VCaP (cell line): Measurements from ENCODE around the gene TUBB1.

Experiments used
- H3K27ac ChIP-seq: fragments of 450-650 bp; 2 replicates; pipeline ENCODE4 v1.5.1; 2017
- CTCF ChIP-seq: fragments of 450-650 bp; conservative IDR thresholded peaks from 2 replicates; pipeline ENCODE4 v1.5.1; 2017; ENCODE audit warnings: mild to moderate bottlenecking, moderate library complexity

The TUBB1 gene

GRCh38 chr20:59013959-59014608, 5.1 kb upstream of the TUBB1 start:
- H3K27ac ChIP-seq = no peak overlapping the region
- no peak for TF ChIP-seq CTCF

GRCh38 chr20:59014680-59015389, 4.4 kb upstream of the TUBB1 start:
- H3K27ac ChIP-seq = no peak overlapping the region
- TF ChIP-seq CTCF = no peak

DNA sequence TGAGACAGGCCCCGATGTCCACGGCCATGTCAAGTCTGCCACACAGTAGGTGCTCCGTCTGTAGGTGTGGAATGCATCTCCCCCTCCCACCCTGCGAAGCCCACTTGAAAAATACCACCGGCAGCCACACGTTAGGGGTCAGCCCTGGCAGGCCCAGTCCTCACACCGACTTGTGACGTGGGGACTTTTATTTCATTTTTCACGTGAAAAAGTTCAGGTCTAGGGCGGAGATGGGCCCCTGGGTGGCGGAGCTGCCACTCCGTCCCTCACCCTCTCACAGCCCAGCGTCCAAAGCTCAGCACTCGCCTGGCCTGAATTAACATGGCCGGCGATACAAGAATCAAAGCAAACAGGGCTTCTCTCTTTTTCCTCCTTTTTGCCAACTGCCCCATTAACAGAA, 3.8 kb upstream of the TUBB1 start:
- no peak overlapping the region for H3K27ac ChIP-seq
- TF ChIP-seq CTCF = no peak

GRCh38 chr20:59015812-59016711, 3.2 kb upstream of the TUBB1 start:
- no peak for TF ChIP-seq CTCF
- no peak overlapping the region for H3K27ac ChIP-seq

DNA sequence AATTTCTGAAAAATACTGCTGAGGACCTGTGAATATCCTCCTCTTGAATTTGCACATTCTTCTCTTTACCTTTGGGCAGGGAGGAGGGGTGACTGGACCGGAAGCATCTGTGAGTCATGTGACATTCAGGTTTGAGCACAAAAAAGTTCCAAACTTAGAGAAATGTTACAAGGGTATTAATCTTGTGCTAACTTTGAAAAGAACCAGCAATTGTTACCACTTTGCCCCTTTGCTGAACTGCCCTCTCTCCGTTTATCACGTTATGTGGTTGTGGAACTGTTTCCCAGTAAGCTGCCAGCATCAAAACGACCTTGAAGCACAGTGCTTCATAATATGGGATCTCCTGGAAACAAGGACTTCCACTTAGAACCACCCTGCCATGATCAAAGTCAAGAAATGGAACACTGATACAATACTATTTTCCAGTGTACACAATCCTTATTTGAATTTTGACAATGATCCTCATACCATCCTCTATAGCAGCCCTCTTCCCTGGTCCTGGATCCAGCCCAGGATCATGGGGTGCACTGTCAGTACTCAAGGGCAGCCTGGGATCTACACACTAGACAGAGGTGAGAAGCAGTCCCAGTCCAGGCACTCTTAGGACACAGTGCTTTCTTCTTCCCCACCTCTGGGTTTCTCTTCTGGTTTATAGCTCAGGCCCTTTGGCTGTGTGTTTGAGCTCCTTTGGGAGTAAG, 2.3 kb upstream of the TUBB1 start:
- no peak overlapping the region for H3K27ac ChIP-seq
- TF ChIP-seq CTCF = no peak

DNA sequence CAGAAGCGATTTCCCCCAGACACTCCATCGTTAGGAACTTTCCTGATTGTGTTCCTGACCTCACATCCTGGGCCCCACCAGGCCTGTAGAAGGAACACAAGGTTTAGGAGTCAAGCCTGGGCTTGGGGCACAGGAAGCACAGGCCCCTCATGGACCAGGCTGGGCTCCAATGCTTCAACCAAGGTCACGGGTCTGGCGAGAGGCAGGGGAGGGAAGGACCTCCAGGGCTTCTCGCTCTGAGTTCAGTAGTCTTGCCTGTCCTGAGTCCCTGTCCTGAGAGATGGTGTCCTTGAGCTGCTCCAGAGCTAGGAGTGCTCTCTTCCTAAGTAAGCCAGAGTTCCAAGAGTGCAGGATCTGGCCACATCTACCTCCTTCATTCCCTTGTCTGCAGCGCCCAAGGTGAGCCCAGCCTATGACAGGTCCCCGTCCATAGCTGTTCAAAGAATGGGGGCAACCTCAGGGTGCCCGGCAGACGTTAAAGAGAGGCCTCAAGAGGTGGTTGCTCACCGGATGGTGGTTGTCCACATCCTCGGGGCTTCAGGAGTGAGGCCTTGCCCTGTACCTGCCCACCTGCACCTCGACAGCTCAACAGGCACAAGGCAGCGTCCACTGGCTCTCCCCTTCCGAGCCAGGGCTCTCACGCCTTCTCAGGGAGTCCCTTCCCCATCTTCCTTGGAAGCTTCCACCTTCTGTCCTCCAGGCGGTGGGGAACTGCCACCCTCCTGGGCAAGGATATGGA, 1.6 kb upstream of the TUBB1 start:
- no peak for TF ChIP-seq CTCF
- no peak overlapping the region for H3K27ac ChIP-seq
